Left kidney (tissue), 2 donors: ENCODE data around the gene CAST. TPM values are rescaled to one million over a fixed set of nuclear protein-coding genes. Genes with fewer than 3 reads are reported as not detected.

Source experiments
- DNase-seq: peaks from one replicate; pipeline ENCODE4 v3.0.0-alpha.2; 2013
- polyA plus RNA-seq: library from polyadenylated mRNA; unstranded; fragments of 120-200 nt; gene quantifications from one replicate; pipeline ENCODE4 v1.2.1, GENCODE V29; 2013; ENCODE audit not compliant: insufficient read length

Gene CAST
- polyA plus RNA-seq, 1 donor, result 138 TPM

GRCh38 chr5:96641368-96642280 is 20.6 kb upstream of the CAST start:
- no peak for DNase-seq

GRCh38 chr5:96642281-96642640 is 19.9 kb upstream of the CAST start:
- DNase-seq, result no peak

GRCh38 chr5:96645091-96645490 is 17.1 kb upstream of the CAST start:
- no peak for DNase-seq

- DNase-seq, result no peak
Observed at GRCh38 chr5:96648023-96648422, 14.2 kb upstream of the CAST start.

- DNase-seq, result no peak
Observed at GRCh38 chr5:96648593-96648992, 13.6 kb upstream of the CAST start.

GRCh38 chr5:96649251-96649662 is 12.9 kb upstream of the CAST start:
- no peak for DNase-seq

- no peak for DNase-seq
Observed at GRCh38 chr5:96649681-96650540, 12.3 kb upstream of the CAST start.

- no peak for DNase-seq
Observed at GRCh38 chr5:96651047-96651446, 11.1 kb upstream of the CAST start.

- DNase-seq, result no peak
Observed at GRCh38 chr5:96651948-96652753, 10.0 kb upstream of the CAST start.

- DNase-seq, result no peak
Observed at GRCh38 chr5:96652769-96653454, 9.3 kb upstream of the CAST start.

- no peak for DNase-seq
Observed at GRCh38 chr5:96654209-96654608, 8.0 kb upstream of the CAST start.

- no peak for DNase-seq
Observed at GRCh38 chr5:96655085-96655484, 7.1 kb upstream of the CAST start.

GRCh38 chr5:96655506-96655905 is 6.7 kb upstream of the CAST start:
- no peak for DNase-seq

- DNase-seq, result no peak
Observed at GRCh38 chr5:96657068-96657467, 5.1 kb upstream of the CAST start.

- no peak for DNase-seq
Observed at GRCh38 chr5:96658272-96658671, 3.9 kb upstream of the CAST start.

GRCh38 chr5:96659170-96659569 is 3.0 kb upstream of the CAST start:
- DNase-seq, result no peak

GRCh38 chr5:96660971-96661854 is 963 bp upstream of the CAST start:
- no peak for DNase-seq

- DNase-seq, result peak; percentile 74
Observed at GRCh38 chr5:96662725-96663518, 746 bp downstream of the CAST start.

- DNase-seq, result no peak
Observed at GRCh38 chr5:96663608-96664007, 1.4 kb downstream of the CAST start.

- no peak for DNase-seq
Observed at GRCh38 chr5:96664669-96665068, 2.5 kb downstream of the CAST start.
